K562 (cell line): Measurements from ENCODE around the gene NUDT6. TPM values are rescaled to one million over a fixed set of nuclear protein-coding genes. Genes with fewer than 3 reads are reported as not detected.

Source experiments
- ATAC-seq: fragments of 200-7000 bp; cut with Tn5 transposase; 3 replicates; pipeline ENCODE4 v1.9.1; 2020; ENCODE audit warnings: moderate library complexity
- BruUV-seq: library from RNA; stranded (reverse); fragments of 400-500 nt; replicated peaks from 2 replicates; lab custom pipeline; 2021; lab: Mats Ljungman, UMichigan
- CTCF ChIA-PET: fragments of 300-600 bp; formaldehyde crosslinking; extraction: SDS; loops from one replicate; lab custom pipeline; 2021; ENCODE audit warnings: low intra/inter-chr PET ratio; lab: Yijun Ruan, JAX
- POLR2A ChIA-PET: fragments of 300-600, 350-650 bp; sonication (Branson Sonifier 250); formaldehyde crosslinking; extraction: SDS; loops from one replicate; lab custom pipeline; 2021; ENCODE audit warnings: antibody characterized with exemption, inconsistent platforms; lab: Yijun Ruan, JAX
- DNase-seq, 4 experiments: peaks; one replicate each; pipeline versions ENCODE4 v3.0.0 to v3.0.0-alpha.2; 2011 to 2018; ENCODE audit warnings: low spot score in 3 of 4, mixed read lengths in 3 of 4; ENCODE audit errors: extremely low read depth in 1 of 4
- FAIRE-seq: peaks from 2 replicates; lab custom pipeline; 2011; peaks lifted over from hg19 to GRCh38; lab: Jason Lieb, UNC
- H2AFZ ChIP-seq: 2 replicates; pipeline ENCODE4 v1.6.0; 2011; ENCODE audit warnings: low read depth, low read length, control low read depth, inconsistent platforms
- H3K27ac ChIP-seq: fragments of 200-600 bp; 3 replicates; pipeline ENCODE4 v1.8.0; 2011; ENCODE audit warnings: low read depth, mild to moderate bottlenecking, control low read depth, inconsistent platforms, low read length, moderate library complexity, mixed read lengths; ENCODE audit errors: extremely low read depth
- H3K27me3 ChIP-seq, 2 experiments: fragments of 300-600 bp in 1 of 2; 2 replicates in 1 of 2; 3 replicates in 1 of 2; pipeline versions ENCODE4 v1.6.0 to v1.8.0; 2011; ENCODE audit warnings: inconsistent platforms in 2 of 2, low read length in 2 of 2, mild to moderate bottlenecking in 1 of 2, mixed read lengths in 1 of 2, moderate library complexity in 1 of 2; ENCODE audit not compliant: control insufficient read depth in 2 of 2, insufficient read depth in 2 of 2
- H3K36me3 ChIP-seq: fragments of 300-600 bp; 3 replicates; pipeline ENCODE4 v1.8.0; 2011; ENCODE audit warnings: mild to moderate bottlenecking, low read length, inconsistent platforms; ENCODE audit not compliant: control insufficient read depth, insufficient read depth
- H3K4me1 ChIP-seq, 2 experiments: fragments of 200-600 bp in 1 of 2; replicated peaks in 1 of 2; 2 replicates in 1 of 2; 3 replicates in 1 of 2; pipeline versions ENCODE4 v1.5.1 to v1.8.0; 2011; ENCODE audit warnings: inconsistent platforms in 2 of 2, low read length in 2 of 2, mild to moderate bottlenecking in 1 of 2, mixed read lengths in 1 of 2, moderate library complexity in 1 of 2; ENCODE audit not compliant: control insufficient read depth in 2 of 2, insufficient read depth in 2 of 2
- H3K4me2 ChIP-seq: 2 replicates; pipeline ENCODE4 v1.6.1; 2011; ENCODE audit warnings: low read length, control low read depth, inconsistent platforms, mixed read lengths; ENCODE audit not compliant: insufficient read depth
- H3K4me3 ChIP-seq: fragments of 200-600 bp; sonication (generic), shearing (Covaris generic); 2 replicates; pipeline ENCODE4 v1.5.1; 2016; ENCODE audit warnings: control low read depth, inconsistent platforms
- H3K79me2 ChIP-seq: fragments of 200-600 bp; 3 replicates; pipeline ENCODE4 v1.8.0; 2011; ENCODE audit warnings: low read length, inconsistent platforms; ENCODE audit not compliant: control insufficient read depth, insufficient read depth
- H3K9ac ChIP-seq, 2 experiments: 2 replicates each; pipeline versions ENCODE4 v1.6.0 to v1.6.1; 2011; ENCODE audit warnings: low read depth in 2 of 2, low read length in 2 of 2, control low read depth in 1 of 2, inconsistent platforms in 1 of 2, mild to moderate bottlenecking in 1 of 2, mixed read lengths in 1 of 2; ENCODE audit not compliant: insufficient read depth in 1 of 2
- H3K9me1 ChIP-seq: one replicate; pipeline ENCODE4 v1.6.0; 2011; ENCODE audit warnings: inconsistent platforms, mild to moderate bottlenecking, low read length, moderate library complexity; ENCODE audit not compliant: control insufficient read depth, insufficient read depth
- H3K9me3 ChIP-seq: replicated peaks from 2 replicates; pipeline ENCODE4 v1.5.1; 2011; ENCODE audit warnings: low read depth, low read length, inconsistent platforms; ENCODE audit not compliant: control insufficient read depth, insufficient read depth
- H4K20me1 ChIP-seq: replicated peaks from 2 replicates; pipeline ENCODE4 v1.6.1; 2011; ENCODE audit warnings: low read length, inconsistent platforms, mixed read lengths; ENCODE audit not compliant: control insufficient read depth, insufficient read depth
- CREB5 ChIP-seq: fragments of 250-450 bp; sonication (Bioruptor Pico); IDR thresholded peaks from 2 replicates; pipeline ENCODE4 v1.5.0; 2020; ENCODE audit warnings: mild to moderate bottlenecking
- E2F1 ChIP-seq: sonication (generic); formaldehyde crosslinking; IDR thresholded peaks from 2 replicates; pipeline ENCODE4 v1.8.1; 2023; ENCODE audit warnings: mild to moderate bottlenecking, missing genetic modification reagents, moderate library complexity
- HDAC8 ChIP-seq: fragments of 450-650 bp; IDR thresholded peaks from 2 replicates; pipeline ENCODE4 v1.6.1; 2016; ENCODE audit warnings: mild to moderate bottlenecking, missing genetic modification characterization, moderate library complexity, missing compliant biosample characterization
- JUND ChIP-seq, 2 experiments: IDR thresholded peaks; 2 replicates in 1 of 2; 3 replicates in 1 of 2; pipeline ENCODE4 v1.6.1; 2011; ENCODE audit warnings: borderline replicate concordance in 2 of 2, low read depth in 2 of 2, low read length in 2 of 2, improper control_type of control experiment in 1 of 2, missing biosample characterization in 1 of 2, missing genetic modification characterization in 1 of 2, missing genetic modification reagents in 1 of 2
- PRPF4 ChIP-seq: fragments of 200-400 bp; formaldehyde crosslinking; IDR thresholded peaks from one replicate; pipeline ENCODE4 v1.6.1; 2017; ENCODE audit warnings: low read length, low read depth, mild to moderate bottlenecking; ENCODE audit not compliant: insufficient read depth, poor library complexity, severe bottlenecking
- RFX7 ChIP-seq: fragments of 250-450 bp; sonication (Bioruptor Pico); IDR thresholded peaks from 2 replicates; pipeline ENCODE4 v1.5.1; 2021; ENCODE audit warnings: mild to moderate bottlenecking
- XRCC3 ChIP-seq: fragments of 450-650 bp; IDR thresholded peaks from 2 replicates; pipeline ENCODE4 v1.6.1; 2017; ENCODE audit warnings: mild to moderate bottlenecking, moderate library complexity
- ZNF217 ChIP-seq: sonication (generic); formaldehyde crosslinking; IDR thresholded peaks from 2 replicates; pipeline ENCODE4 v1.8.0; 2022; ENCODE audit warnings: mild to moderate bottlenecking, missing genetic modification reagents
- WGBS: fragments of 100-300 bp; shearing (Covaris generic); methylation state at CpG from one replicate; pipeline ENCODE4 v1.1.6; 2016; ENCODE audit warnings: low coverage, mixed read lengths; ENCODE audit not compliant: insufficient coverage; ENCODE audit errors: missing lambda C conversion rate; 5-methylcytosine and 5-hydroxymethylcytosine counted together
- in situ Hi-C: fragments of 300-500 bp; cut with MboI; formaldehyde crosslinking; loops from 4 replicates; pipeline ENCODE4 v1.15.0; 2018; ENCODE audit warnings: inconsistent platforms, mixed read lengths
- intact Hi-C: fragments of 100-400 bp; cut with micrococcal nuclease; formaldehyde crosslinking; loops from 2 replicates; pipeline ENCODE4 v1.14.2; 2022
- polyA plus RNA-seq, 8 experiments: library from polyadenylated mRNA; depleted of rRNA in 4 of 8; stranded (reverse) in 5 of 8; unstranded in 3 of 8; fragments of >200 nt; fragmentation: Nextera tagmentation in 2 of 8; fragmentation: Illumina TruSeq in 1 of 8; extraction: Ambion mirVana in 2 of 8; extraction: Trizol in 1 of 8; gene quantifications; 2 replicates each; pipeline versions ENCODE4 v1.2.1 to v1.2.3, GENCODE V29; 2011 to 2014; ENCODE audit warnings: inconsistent platforms in 1 of 8, missing spikeins in 1 of 8
- total RNA-seq, 7 experiments: library from RNA; depleted of rRNA in 6 of 7; stranded (reverse); fragments of >200 nt in 6 of 7; fragmentation: Illumina TruSeq in 2 of 7; extraction: Trizol in 2 of 7; gene quantifications; 2 replicates each; pipeline versions ENCODE4 v1.2.1 to v1.2.3, GENCODE V29; 2011 to 2021; ENCODE audit warnings: low replicate concordance in 1 of 7
- TF ChIP-seq, protein P1 (sequence below): fragments of 450-650 bp; IDR thresholded peaks from one replicate; pipeline ENCODE4 v1.6.1; 2018; ENCODE audit warnings: mild to moderate bottlenecking, moderate library complexity; ENCODE audit not compliant: partially characterized antibody

NUDT6 gene
- total and polyA plus RNA-seq, 9 of the 15 experiments (the other 6 are each of a cell fraction or from before 2014, with no cell fraction given): 9.4 to 18.1 (median 13.4) TPM

DNA sequence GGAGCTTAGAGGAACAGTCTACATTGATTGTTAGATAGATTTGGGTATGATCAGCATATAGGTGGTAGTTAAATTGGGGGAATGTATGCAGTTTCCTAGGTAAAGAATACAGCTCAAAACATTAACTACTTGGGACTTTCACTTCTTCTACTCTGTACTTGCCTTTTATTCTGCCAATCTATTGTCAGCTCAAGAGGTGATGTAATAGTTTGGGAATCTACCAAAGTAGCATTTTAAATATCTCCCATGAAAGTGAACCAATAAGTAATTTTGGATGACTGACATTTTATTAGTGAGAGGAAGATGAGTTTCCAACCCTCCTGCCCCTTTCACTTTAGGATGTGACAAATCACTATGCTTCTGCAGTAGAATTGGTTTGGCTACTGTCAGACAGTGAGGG, 43.4 kb downstream of the NUDT6 start (continued):
- TF ChIP-seq JUND (IDR thresholded peaks at IDR 0.05; ENCODE audit: borderline replicate concordance, low read depth, low read length): no peak
- no peak for TF ChIP-seq JUND (tag; IDR thresholded peaks at IDR 0.05; ENCODE audit: borderline replicate concordance, low read depth, low read length)
- TF ChIP-seq, protein P1, sequence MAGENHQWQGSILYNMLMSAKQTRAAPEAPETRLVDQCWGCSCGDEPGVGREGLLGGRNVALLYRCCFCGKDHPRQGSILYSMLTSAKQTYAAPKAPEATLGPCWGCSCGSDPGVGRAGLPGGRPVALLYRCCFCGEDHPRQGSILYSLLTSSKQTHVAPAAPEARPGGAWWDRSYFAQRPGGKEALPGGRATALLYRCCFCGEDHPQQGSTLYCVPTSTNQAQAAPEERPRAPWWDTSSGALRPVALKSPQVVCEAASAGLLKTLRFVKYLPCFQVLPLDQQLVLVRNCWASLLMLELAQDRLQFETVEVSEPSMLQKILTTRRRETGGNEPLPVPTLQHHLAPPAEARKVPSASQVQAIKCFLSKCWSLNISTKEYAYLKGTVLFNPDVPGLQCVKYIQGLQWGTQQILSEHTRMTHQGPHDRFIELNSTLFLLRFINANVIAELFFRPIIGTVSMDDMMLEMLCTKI: no peak
- TF ChIP-seq ZNF217: no peak
- no peak for TF ChIP-seq PRPF4

DNA sequence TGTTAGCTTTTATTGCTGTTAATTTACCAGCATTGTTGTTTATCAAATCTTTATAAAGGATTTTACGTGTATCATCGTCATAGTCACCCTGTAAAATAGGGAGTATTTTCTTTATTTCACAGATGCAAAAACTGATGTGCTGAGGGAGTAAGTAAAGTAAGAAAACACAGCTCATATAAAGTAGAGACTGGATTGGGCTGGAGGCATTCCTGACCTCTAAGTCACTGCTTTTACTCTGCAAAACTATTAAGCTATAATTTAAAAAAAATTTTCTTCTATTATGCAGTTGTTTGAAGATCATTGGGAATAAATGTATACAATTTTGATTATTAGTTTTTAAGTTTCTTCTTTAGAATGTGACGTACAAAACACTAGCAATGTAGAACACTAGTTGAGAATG, 45.9 kb downstream of the NUDT6 start:
- intact Hi-C loops (no loop called here), in situ Hi-C loops (no loop called here)
- Histone ChIP-seq H3K4me2 (no peak overlapping the region), H3K4me3 (no peak overlapping the region), H3K36me3 (peaks cover 35% of the 10 kb centered on the region), H3K9me3 (0 out of 2 replicates have a peak, but pooled peaks cover 2% of the 10 kb centered on the region), H3K9ac (no peak overlapping the region), H2AFZ (no peak overlapping the region), H3K9me1 (no peaks in the 10 kb centered on the region), H3K27me3 (no peaks in the 10 kb centered on the region), H3K79me2 (peaks cover 11% of the 10 kb centered on the region; the same call in 2 of the 3 replicates), H3K27ac (no peak overlapping the region), H4K20me1 (no peaks in the 10 kb centered on the region), H3K4me1 (no peaks in the 10 kb centered on the region; a peak in 2 of 5 replicates)
- ATAC-seq: no peak
- no peak for DNase-seq
- no TSS peak for BruUV-seq
- WGBS: 83% methylated on average over 3 of the region's 3 CpGs
- TF ChIP-seq HDAC8 (tag) (no peak), E2F1 (CRISPR knock-in tag) (no peak), CREB5 (no peak), XRCC3 (no peak), RFX7 (no peak)
- FAIRE-seq: no peak
- ChIA-PET CTCF (no interaction called here), POLR2A (interaction anchor here (0.7 kb wide), 1 partner anchor 28 kb away, joined by 5 read pairs; no protein-coding TSS in a partner anchor)
